ENCODE data around the gene CYB5R4. TPM values are rescaled to one million over a fixed set of nuclear protein-coding genes. Genes with fewer than 3 reads are reported as not detected.

CYB5R4 gene
- total and polyA plus RNA-seq, 2 of the 8 experiments (the other 6 are each of a cell fraction or from before 2014, with no cell fraction given): 2.8 to 14.6 TPM

DNA sequence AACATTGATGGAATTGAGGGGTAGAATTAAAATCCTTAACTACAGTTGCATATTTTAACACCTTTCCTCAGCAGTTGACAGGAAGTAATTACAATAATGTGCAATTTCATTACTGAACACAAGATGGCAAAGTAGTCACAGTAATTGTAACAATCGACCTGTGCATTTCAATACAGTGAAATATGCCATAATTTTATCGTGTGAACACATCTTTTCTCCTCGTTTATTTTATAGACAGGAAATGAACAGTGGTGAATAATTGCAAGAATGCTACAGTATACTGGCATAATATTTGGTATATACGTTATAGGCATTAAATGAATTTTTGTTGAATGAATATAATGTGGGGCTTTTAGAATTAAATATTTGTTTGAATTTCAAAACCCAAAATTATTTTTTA is 25.0 kb downstream of the CYB5R4 start:
- no peak overlapping the region for H2BK120ac ChIP-seq (replicated peaks; ENCODE audit: low read depth, low read length)
- H3K79me2 ChIP-seq (ENCODE audit: control insufficient read depth in 1 of 2, insufficient read depth in 2 of 2, low read length in 2 of 2): peaks cover 0 to 4% of the 10 kb centered on the region in 2 experiments; a peak in 2 of 4 replicates
- ChIA-PET POLR2A (ENCODE audit: partially characterized antibody) (no interaction called here), CTCF (ENCODE audit: partially characterized antibody) (interaction anchor here (0.6 to 2.0 kb wide), 6 partner anchors 12 to 357 kb away, joined by 3 to 6 read pairs (median 4); no protein-coding TSS in a partner anchor)
- no peak overlapping the region for H3K56ac ChIP-seq (replicated peaks; ENCODE audit: insufficient read length, low read depth, low read length)
- no peaks in the 10 kb centered on the region for H3K27me3 ChIP-seq (replicated peaks in 1 of 4; ENCODE audit: control insufficient read depth in 3 of 4, extremely low read depth in 1 of 4, insufficient read depth in 3 of 4, low read length in 3 of 4)
- whole genome bisulfite sequencing, 2 experiments (ENCODE audit: extremely low coverage in 1 of 2, insufficient coverage in 1 of 2, insufficient read length in 1 of 2, insufficient replicate concordance in 2 of 2, low coverage in 1 of 2, low lambda C conversion rate in 2 of 2, missing lambda C conversion rate in 1 of 2): 64% methylated on average over 4 of the region's 4 CpGs; no CpG with 5 or more reads in 1 of the 2 experiments
- H3K79me1 ChIP-seq (ENCODE audit: low read depth, low read length): no peaks in the 10 kb centered on the region; the same call in 1 of the 2 replicates
- FAIRE-seq: peak; percentile 42
- H3K4ac ChIP-seq (replicated peaks; ENCODE audit: insufficient read length, low read depth, low read length): no peak overlapping the region
- no peak overlapping the region for H3K27ac ChIP-seq (ENCODE audit: low read depth, low read length)
- no peak overlapping the region for H3K14ac ChIP-seq (ENCODE audit: insufficient read length)
- H2AFZ ChIP-seq (ENCODE audit: low read length): no peak overlapping the region
- no peak overlapping the region for H2BK15ac ChIP-seq (ENCODE audit: low read length)
- no peaks in the 10 kb centered on the region for H4K20me1 ChIP-seq (replicated peaks in 1 of 2; ENCODE audit: control insufficient read depth in 1 of 2, insufficient read depth in 2 of 2, low read length in 2 of 2)
- no peak overlapping the region for H4K8ac ChIP-seq (ENCODE audit: extremely low read depth, insufficient read depth, low read length)
- DNase-seq (ENCODE audit: low read depth in 1 of 2, low spot score in 2 of 2): no peak
- no peak overlapping the region for H3K23ac ChIP-seq (ENCODE audit: insufficient read length)
- no peak overlapping the region for H2BK12ac ChIP-seq (ENCODE audit: low read depth, low read length)
- H3K9ac ChIP-seq (replicated peaks in 1 of 4; ENCODE audit: extremely low read depth in 1 of 4, low read depth in 3 of 4, low read length in 3 of 4): no peak overlapping the region
- H3K23me2 ChIP-seq (ENCODE audit: low read depth, low read length): no peaks in the 10 kb centered on the region
- H3K36me3 ChIP-seq (ENCODE audit: control insufficient read depth in 2 of 4, insufficient read depth in 4 of 4, low read length in 3 of 4): no peaks in the 10 kb centered on the region
- H3K4me3 ChIP-seq (ENCODE audit: extremely low read depth in 1 of 4, insufficient read depth in 2 of 4, low read depth in 3 of 4, low read length in 4 of 4): no peak overlapping the region
- no peak overlapping the region for H4K91ac ChIP-seq (replicated peaks; ENCODE audit: insufficient read length, low read length)
- no peak overlapping the region for H2BK20ac ChIP-seq (ENCODE audit: low read length)
- H4K5ac ChIP-seq (ENCODE audit: insufficient read length, low read depth, low read length): no peak overlapping the region
- no peak overlapping the region for H2AK5ac ChIP-seq (ENCODE audit: low read depth, low read length)
- no peak for TF ChIP-seq ZNF274 (IDR thresholded peaks at IDR 0.05; ENCODE audit: borderline replicate concordance, extremely low read depth, low read length)
- no peak for TF ChIP-seq SIX5 (IDR thresholded peaks at IDR 0.05; ENCODE audit: low read depth, low read length)
- TF ChIP-seq, protein P1, sequence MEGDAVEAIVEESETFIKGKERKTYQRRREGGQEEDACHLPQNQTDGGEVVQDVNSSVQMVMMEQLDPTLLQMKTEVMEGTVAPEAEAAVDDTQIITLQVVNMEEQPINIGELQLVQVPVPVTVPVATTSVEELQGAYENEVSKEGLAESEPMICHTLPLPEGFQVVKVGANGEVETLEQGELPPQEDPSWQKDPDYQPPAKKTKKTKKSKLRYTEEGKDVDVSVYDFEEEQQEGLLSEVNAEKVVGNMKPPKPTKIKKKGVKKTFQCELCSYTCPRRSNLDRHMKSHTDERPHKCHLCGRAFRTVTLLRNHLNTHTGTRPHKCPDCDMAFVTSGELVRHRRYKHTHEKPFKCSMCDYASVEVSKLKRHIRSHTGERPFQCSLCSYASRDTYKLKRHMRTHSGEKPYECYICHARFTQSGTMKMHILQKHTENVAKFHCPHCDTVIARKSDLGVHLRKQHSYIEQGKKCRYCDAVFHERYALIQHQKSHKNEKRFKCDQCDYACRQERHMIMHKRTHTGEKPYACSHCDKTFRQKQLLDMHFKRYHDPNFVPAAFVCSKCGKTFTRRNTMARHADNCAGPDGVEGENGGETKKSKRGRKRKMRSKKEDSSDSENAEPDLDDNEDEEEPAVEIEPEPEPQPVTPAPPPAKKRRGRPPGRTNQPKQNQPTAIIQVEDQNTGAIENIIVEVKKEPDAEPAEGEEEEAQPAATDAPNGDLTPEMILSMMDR (IDR thresholded peaks at IDR 0.05; ENCODE audit: control extremely low read depth in 1 of 3, insufficient read depth in 1 of 3, low read depth in 1 of 3, low read length in 3 of 3): peak in 2 of 3 experiments; percentile 20 to 56; a peak in 2 of 4 replicates
- TF ChIP-seq POLR2AphosphoS5 (IDR thresholded peaks at IDR 0.05; ENCODE audit: low read depth, low read length): no peak
- TF ChIP-seq RBBP5 (IDR thresholded peaks at IDR 0.05; ENCODE audit: borderline replicate concordance, low read depth, low read length): no peak
- peak; percentile 85 to 92 for TF ChIP-seq RAD21 (IDR thresholded peaks at IDR 0.05 in 1 of 2, conservative IDR thresholded peaks at IDR 0.05 in 1 of 2; ENCODE audit: low read depth in 2 of 2, low read length in 2 of 2)
- no peak for TF ChIP-seq JUND (IDR thresholded peaks at IDR 0.05; ENCODE audit: low read length)
- TF ChIP-seq, protein P2, sequence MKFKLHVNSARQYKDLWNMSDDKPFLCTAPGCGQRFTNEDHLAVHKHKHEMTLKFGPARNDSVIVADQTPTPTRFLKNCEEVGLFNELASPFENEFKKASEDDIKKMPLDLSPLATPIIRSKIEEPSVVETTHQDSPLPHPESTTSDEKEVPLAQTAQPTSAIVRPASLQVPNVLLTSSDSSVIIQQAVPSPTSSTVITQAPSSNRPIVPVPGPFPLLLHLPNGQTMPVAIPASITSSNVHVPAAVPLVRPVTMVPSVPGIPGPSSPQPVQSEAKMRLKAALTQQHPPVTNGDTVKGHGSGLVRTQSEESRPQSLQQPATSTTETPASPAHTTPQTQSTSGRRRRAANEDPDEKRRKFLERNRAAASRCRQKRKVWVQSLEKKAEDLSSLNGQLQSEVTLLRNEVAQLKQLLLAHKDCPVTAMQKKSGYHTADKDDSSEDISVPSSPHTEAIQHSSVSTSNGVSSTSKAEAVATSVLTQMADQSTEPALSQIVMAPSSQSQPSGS (IDR thresholded peaks at IDR 0.05; ENCODE audit: low read length): no peak
- TF ChIP-seq, protein P3, sequence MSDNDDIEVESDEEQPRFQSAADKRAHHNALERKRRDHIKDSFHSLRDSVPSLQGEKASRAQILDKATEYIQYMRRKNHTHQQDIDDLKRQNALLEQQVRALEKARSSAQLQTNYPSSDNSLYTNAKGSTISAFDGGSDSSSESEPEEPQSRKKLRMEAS (IDR thresholded peaks at IDR 0.05): no peak
- no peaks in the 10 kb centered on the region for H3K9me3 ChIP-seq (ENCODE audit: insufficient read depth in 2 of 2, low read depth in 1 of 2, low read length in 1 of 2)
- H3K4me2 ChIP-seq (ENCODE audit: insufficient read depth in 1 of 2, low read depth in 2 of 2, low read length in 2 of 2): no peak overlapping the region
- no peak overlapping the region for H2BK5ac ChIP-seq (ENCODE audit: low read depth, low read length)
- H3K18ac ChIP-seq (ENCODE audit: extremely low read depth, low read length): no peak overlapping the region
- H3K4me1 ChIP-seq (replicated peaks in 1 of 4; ENCODE audit: control insufficient read depth in 3 of 4, insufficient read depth in 4 of 4, low read length in 3 of 4): no peaks in the 10 kb centered on the region
